ENCODE measurements around the gene GNAO1.

GNAO1 gene

GRCh38 chr16:56400458-56400857 is 209.2 kb downstream of the GNAO1 start:
- DNase-seq (ENCODE audit: low read depth), result no peak

DNA sequence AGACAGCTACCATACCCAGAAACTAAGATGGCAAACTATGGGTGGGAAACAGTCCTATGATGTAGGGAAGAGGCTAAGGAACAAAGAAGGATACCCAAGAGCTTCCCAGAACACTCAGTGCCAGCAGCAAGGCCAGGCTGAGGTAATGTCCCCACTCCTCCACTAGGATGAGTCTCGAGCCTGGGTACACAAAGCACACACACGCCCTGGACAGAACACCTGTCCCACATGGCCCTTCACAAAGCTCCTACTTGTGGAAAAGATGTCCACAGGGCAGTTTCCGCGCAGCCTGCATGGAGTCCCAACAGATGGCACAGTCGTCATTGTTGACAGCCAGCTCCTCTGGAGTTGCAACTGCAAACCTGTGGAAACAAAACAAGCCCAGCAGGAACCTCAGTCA is 210.2 kb downstream of the GNAO1 start:
- no peak for DNase-seq (ENCODE audit: low read depth)

- no peak for DNase-seq (ENCODE audit: low read depth)
These were observed 214.8 kb downstream of the GNAO1 start for GRCh38 chr16:56405977-56406672.

Data from iris pigment epithelial cell (primary cell).